Forelimb muscle (tissue), 1 donor: ENCODE results near the gene AOPEP. TPM values are rescaled to one million over a fixed set of nuclear protein-coding genes. Genes with fewer than 3 reads are reported as not detected.

Experiments used
- DNase-seq: peaks from one replicate; pipeline ENCODE4 v3.0.0-alpha.2; 2013; ENCODE audit warnings: low read depth
- polyA plus RNA-seq: library from polyadenylated mRNA; unstranded; fragments of 120-200 nt; gene quantifications from one replicate; pipeline ENCODE4 v1.2.1, GENCODE V29; 2013; ENCODE audit not compliant: insufficient read length

AOPEP gene
- polyA plus RNA-seq, 1 donor, result 43.0 TPM

DNA sequence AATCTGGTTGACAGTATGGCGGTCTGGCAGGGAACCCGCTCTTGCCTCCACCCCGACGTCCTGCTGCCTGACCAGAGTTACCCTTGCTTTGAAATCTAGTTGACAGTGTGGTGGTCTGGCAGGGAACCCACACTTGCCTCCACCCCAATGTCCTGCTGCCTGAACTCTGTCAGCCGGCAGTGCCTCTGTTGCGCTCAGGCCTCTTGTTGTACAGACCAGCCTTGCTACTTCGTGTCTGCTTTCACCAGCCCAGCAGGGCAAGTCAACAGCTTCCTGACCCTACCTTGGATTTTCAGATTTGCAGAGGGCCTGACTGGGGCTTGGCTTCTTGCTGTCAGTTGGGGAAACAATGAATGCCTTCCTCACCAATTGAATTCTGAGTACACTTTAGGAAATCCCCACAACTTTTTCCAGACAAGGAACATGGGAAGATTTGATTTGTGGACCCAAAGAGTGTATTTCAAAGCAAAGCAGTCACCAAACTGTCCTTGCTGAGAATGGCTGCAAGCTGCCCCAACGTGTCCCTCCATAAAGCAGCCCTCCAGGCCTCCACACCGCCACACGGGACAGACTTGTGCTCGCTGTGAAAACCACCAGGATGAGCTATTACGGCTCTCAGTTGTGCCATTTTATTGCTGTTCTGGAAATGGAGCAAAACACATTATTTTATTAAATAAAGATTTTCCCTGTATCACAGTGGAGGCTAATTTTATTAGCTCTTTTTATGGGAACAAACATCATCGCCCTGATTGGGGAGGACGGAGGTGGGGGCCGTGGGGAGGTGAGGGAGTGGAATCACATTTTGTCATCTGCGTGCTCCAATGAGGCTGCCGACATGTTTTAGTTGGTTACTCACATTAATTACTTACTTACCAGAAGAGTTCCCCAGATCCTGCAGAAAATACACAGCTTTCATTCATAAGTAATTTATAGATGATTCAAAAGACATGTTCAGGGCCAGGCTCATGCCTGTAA is 189.3 kb downstream of the AOPEP start:
- no peak for DNase-seq

DNA sequence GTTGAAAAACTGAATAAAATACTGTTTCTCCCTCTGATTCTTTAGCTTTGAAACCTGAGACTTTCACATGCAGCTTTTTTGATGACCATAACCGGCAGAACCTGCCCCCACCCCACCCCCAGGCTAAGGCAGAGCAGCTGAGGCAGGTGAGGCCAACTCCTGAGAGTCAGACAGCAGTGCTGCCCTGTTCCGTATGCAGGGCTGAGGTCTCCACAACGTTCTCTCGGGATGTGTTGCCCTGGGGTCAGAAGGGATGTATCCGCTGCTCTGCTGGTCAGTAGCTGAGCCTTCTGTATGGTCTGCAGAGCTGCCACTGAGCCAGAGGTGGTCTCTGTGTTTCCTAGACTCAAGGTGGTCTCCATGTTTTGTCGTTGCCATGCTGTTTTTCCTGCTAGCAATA is 190.5 kb downstream of the AOPEP start:
- DNase-seq, result no peak

DNA sequence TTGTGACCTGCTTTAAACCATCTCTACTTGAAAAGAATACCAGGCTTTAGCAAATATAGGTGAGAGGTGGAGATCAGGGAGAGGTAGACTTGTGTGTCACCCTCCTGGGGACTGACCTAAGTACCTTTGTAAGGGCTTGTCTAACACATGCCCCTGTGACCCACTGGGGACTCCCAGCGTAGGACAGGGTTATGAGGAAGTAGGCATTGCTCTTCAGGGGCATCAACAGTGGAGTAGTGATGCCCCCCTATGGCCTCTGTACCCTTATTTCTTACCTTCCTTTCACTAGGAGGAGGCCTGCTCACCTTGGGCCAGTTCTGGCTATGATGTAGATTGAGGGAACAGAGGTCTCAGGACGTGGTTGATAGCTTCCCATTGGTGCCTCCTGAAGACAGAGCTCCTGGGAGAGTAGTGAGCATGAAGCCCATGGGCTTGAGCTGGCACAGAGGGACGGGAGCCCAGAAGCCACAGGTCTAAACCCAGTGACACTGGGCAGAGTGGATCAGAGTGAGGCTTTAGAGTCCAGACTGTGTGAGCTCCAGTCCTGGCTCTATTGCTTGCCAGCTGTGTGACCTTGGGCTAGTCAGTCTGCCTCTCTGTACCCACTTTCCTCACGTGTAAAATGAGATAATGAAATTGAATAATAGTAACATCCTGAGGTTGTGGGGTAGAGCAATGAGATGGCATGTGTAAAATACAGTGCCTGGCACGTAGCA is 191.7 kb downstream of the AOPEP start:
- DNase-seq, result no peak

GRCh38 chr9:94919376-94920098 is 193.0 kb downstream of the AOPEP start:
- DNase-seq, result no peak

- DNase-seq, result no peak
Observed at GRCh38 chr9:94920420-94921091, 194.1 kb downstream of the AOPEP start.

DNA sequence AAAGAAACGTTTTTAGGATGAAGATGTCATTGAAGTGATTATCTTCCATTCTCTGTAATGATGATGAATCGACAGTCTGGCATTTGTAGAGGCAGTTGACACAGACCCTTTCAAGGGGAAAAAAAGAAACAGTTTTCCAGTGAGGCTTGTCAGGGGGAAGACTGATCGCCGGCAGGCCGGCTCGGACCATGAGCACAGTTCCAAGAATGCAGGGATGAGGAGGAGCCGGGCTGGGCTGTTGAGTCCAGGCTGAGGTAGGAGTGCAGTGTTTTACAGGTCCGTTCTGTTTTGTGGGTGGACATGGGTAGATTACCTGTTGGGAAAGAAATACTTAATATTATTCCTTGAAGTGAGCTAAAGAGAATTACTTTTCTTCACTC is 194.6 kb downstream of the AOPEP start:
- no peak for DNase-seq

- DNase-seq, result no peak
Observed at GRCh38 chr9:94921656-94922055, 195.2 kb downstream of the AOPEP start.

DNA sequence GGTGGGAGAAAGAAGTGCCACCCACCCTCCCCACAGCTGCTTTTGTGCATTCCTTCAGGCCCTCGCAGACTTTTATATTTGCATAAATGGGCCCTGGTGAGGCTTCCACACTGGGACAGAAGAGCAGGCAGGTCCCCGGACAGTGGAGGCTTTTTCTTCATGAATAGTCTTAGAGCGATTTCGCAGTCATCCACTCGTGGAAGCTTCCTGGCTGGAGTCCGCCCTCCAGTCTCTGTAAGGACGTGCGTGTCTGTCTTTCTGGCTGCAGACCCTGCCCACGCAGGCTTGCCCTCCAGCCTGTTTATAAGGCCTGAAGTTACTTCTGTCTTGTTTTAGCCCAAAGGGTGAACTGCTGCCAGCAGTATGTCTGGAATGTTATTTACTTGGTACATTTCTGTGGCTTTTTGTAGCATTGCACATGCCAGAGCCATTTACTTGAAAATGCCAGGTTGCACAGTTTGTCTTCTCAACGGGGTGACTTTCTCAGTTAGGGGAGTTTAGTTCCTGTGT is 195.7 kb downstream of the AOPEP start:
- DNase-seq, result no peak

GRCh38 chr9:94922691-94923107 is 196.2 kb downstream of the AOPEP start:
- no peak for DNase-seq

- DNase-seq, result no peak
Observed at GRCh38 chr9:94923326-94924089, 197.0 kb downstream of the AOPEP start.

DNA sequence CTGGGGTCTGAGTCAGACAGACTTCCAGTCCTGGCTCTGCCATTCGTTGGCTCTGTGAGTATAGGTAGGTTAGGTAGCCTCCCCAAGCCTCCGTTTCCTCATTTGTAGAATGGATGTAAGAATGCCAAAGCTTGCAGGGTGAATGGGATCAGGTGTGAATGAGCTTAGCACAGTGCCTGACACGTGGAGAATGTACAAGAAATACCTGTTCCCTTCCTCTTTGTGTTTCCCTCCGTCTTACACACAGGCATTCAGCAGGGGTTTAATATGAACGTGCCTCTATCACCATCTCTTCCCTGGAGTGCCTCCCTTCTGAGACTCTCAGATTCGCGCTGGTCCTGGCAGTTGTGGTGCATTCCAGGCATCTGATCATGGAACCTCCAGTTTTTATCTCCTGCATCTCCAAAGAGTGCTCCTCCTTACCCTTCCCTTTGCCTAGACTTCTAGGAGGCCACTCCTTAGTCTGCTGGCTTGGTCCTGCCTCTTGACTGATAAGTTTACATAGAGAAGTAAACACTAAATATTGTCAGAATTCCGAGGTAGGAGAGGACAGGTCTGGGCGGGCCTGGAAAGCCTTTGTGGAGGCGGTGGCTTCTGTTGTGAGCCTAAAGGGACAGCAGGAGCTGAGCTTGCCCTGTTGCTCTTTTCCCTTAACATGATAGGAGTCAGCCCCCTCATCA is 199.4 kb downstream of the AOPEP start:
- DNase-seq, result no peak

- no peak for DNase-seq
Observed at GRCh38 chr9:94926431-94926800, 199.9 kb downstream of the AOPEP start.

- no peak for DNase-seq
Observed at GRCh38 chr9:94927048-94927761, 200.7 kb downstream of the AOPEP start.

- no peak for DNase-seq
Observed at GRCh38 chr9:94927762-94928670, 201.5 kb downstream of the AOPEP start.

- no peak for DNase-seq
Observed at GRCh38 chr9:94928691-94929368, 202.3 kb downstream of the AOPEP start.

- no peak for DNase-seq
Observed at GRCh38 chr9:94929369-94929756, 202.9 kb downstream of the AOPEP start.

- no peak for DNase-seq
Observed at GRCh38 chr9:94931036-94931633, 204.6 kb downstream of the AOPEP start.
